Measurements from ENCODE around the gene MLLT1. TPM values are rescaled to one million over a fixed set of nuclear protein-coding genes. Genes with fewer than 3 reads are reported as not detected.

Gene MLLT1
- total RNA-seq, 2 experiments from 2014 or later: 38.4 to 46.5 TPM

GRCh38 chr19:6272913-6273600 lies 6.7 kb downstream of the MLLT1 start:
- H3K27ac Mint-ChIP-seq: no peak overlapping the region
- CTCF ChIA-PET: interaction anchor here (0.8 kb wide), 1 partner anchor 12 kb away, joined by 3 read pairs; no protein-coding TSS in a partner anchor
- no peaks in the 10 kb centered on the region for H3K9me3 Mint-ChIP-seq
- H3K4me1 Mint-ChIP-seq: peaks cover 36% of the 10 kb centered on the region
- no peak for DNase-seq
- H3K4me3 Mint-ChIP-seq: no peak overlapping the region
- H3K36me3 Mint-ChIP-seq (ENCODE audit: low read depth): peaks cover 13% of the 10 kb centered on the region
- H3K27me3 Mint-ChIP-seq: no peaks in the 10 kb centered on the region
- POLR2A ChIA-PET: no interaction called here

- Mint-ChIP-seq H3K36me3 (ENCODE audit: low read depth) (peaks cover 15% of the 10 kb centered on the region), H3K27me3 (no peaks in the 10 kb centered on the region), H3K27ac (no peak overlapping the region), H3K4me3 (no peak overlapping the region), H3K4me1 (peaks cover 30% of the 10 kb centered on the region), H3K9me3 (no peaks in the 10 kb centered on the region)
- POLR2A ChIA-PET: no interaction called here
- no peak for DNase-seq
- CTCF ChIA-PET: interaction anchor here (0.5 to 1.5 kb wide), 3 partner anchors 30 to 356 kb away, joined by 3 to 5 read pairs (median 3); no protein-coding TSS in a partner anchor
Observed at GRCh38 chr19:6272411-6272791, 7.4 kb downstream of the MLLT1 start.

GRCh38 chr19:6271721-6272410 lies 7.9 kb downstream of the MLLT1 start:
- DNase-seq: no peak
- H3K36me3 Mint-ChIP-seq (ENCODE audit: low read depth): peaks cover 15% of the 10 kb centered on the region
- H3K4me1 Mint-ChIP-seq: peaks cover 25% of the 10 kb centered on the region
- no peaks in the 10 kb centered on the region for H3K27me3 Mint-ChIP-seq
- ChIA-PET POLR2A (no interaction called here), CTCF (interaction anchor here (0.5 to 1.5 kb wide), 3 partner anchors 29 to 356 kb away, joined by 3 to 5 read pairs (median 3); no protein-coding TSS in a partner anchor)
- no peak overlapping the region for H3K27ac Mint-ChIP-seq
- no peaks in the 10 kb centered on the region for H3K9me3 Mint-ChIP-seq
- no peak overlapping the region for H3K4me3 Mint-ChIP-seq

GRCh38 chr19:6271251-6271650 lies 8.5 kb downstream of the MLLT1 start:
- ChIA-PET POLR2A (no interaction called here), CTCF (interaction anchor here (0.6 to 1.5 kb wide), 3 partner anchors 28 to 53 kb away, joined by 3 to 5 read pairs (median 3); no protein-coding TSS in a partner anchor)
- Mint-ChIP-seq H3K9me3 (no peaks in the 10 kb centered on the region), H3K4me3 (no peak overlapping the region), H3K4me1 (peaks cover 20% of the 10 kb centered on the region), H3K27me3 (no peaks in the 10 kb centered on the region), H3K36me3 (ENCODE audit: low read depth) (peaks cover 15% of the 10 kb centered on the region), H3K27ac (no peak overlapping the region)
- DNase-seq: no peak

- POLR2A ChIA-PET: no interaction called here
- DNase-seq: no peak
- H3K9me3 Mint-ChIP-seq: no peaks in the 10 kb centered on the region
- CTCF ChIA-PET: interaction anchor here (0.6 to 1.5 kb wide), 2 partner anchors 29 to 52 kb away, joined by 3 to 5 read pairs; no protein-coding TSS in a partner anchor
- peak overlapping the region; percentile 75 for H3K27ac Mint-ChIP-seq
- no peaks in the 10 kb centered on the region for H3K27me3 Mint-ChIP-seq
- peaks cover 15% of the 10 kb centered on the region for H3K36me3 Mint-ChIP-seq (ENCODE audit: low read depth)
- peaks cover 17% of the 10 kb centered on the region for H3K4me1 Mint-ChIP-seq
- no peak overlapping the region for H3K4me3 Mint-ChIP-seq
Observed at GRCh38 chr19:6270822-6271221, 9.0 kb downstream of the MLLT1 start.

- no peak for DNase-seq
- CTCF ChIA-PET: no interaction called here
- Mint-ChIP-seq H3K27ac (no peak overlapping the region), H3K4me3 (no peak overlapping the region), H3K4me1 (peaks cover 15% of the 10 kb centered on the region), H3K27me3 (no peaks in the 10 kb centered on the region), H3K9me3 (no peaks in the 10 kb centered on the region), H3K36me3 (ENCODE audit: low read depth) (peaks cover 15% of the 10 kb centered on the region)
- POLR2A ChIA-PET: no interaction called here
Observed at GRCh38 chr19:6270076-6270745, 9.6 kb downstream of the MLLT1 start.

GRCh38 chr19:6269101-6269886 lies 10.5 kb downstream of the MLLT1 start:
- DNase-seq: no peak
- Mint-ChIP-seq H3K4me1 (peaks cover 15% of the 10 kb centered on the region), H3K9me3 (no peaks in the 10 kb centered on the region), H3K27me3 (no peaks in the 10 kb centered on the region), H3K27ac (no peak overlapping the region), H3K4me3 (no peak overlapping the region), H3K36me3 (ENCODE audit: low read depth) (peaks cover 15% of the 10 kb centered on the region)
- POLR2A ChIA-PET: no interaction called here
- CTCF ChIA-PET: no interaction called here

GRCh38 chr19:6268382-6268771 lies 11.4 kb downstream of the MLLT1 start:
- H3K27ac Mint-ChIP-seq: peak overlapping the region; percentile 48
- DNase-seq: no peak
- ChIA-PET CTCF (interaction anchor here (0.5 kb wide), 1 partner anchor 1531 kb away, joined by 3 read pairs; no protein-coding TSS in a partner anchor), POLR2A (no interaction called here)
- H3K36me3 Mint-ChIP-seq (ENCODE audit: low read depth): peaks cover 17% of the 10 kb centered on the region
- no peak overlapping the region for H3K4me3 Mint-ChIP-seq
- H3K27me3 Mint-ChIP-seq: no peaks in the 10 kb centered on the region
- peaks cover 12% of the 10 kb centered on the region for H3K4me1 Mint-ChIP-seq
- H3K9me3 Mint-ChIP-seq: no peaks in the 10 kb centered on the region

GRCh38 chr19:6267552-6268381 lies 12.0 kb downstream of the MLLT1 start:
- H3K27ac Mint-ChIP-seq: peak overlapping the region; percentile 48

GRCh38 chr19:6264803-6265202 lies 15.0 kb downstream of the MLLT1 start:
- POLR2A ChIA-PET: interaction anchor here (0.7 kb wide), 1 partner anchor 25 kb away, joined by 7 read pairs; no protein-coding TSS in a partner anchor
- Mint-ChIP-seq H3K36me3 (ENCODE audit: low read depth) (peaks cover 22% of the 10 kb centered on the region), H3K9me3 (no peaks in the 10 kb centered on the region), H3K4me1 (peaks cover 15% of the 10 kb centered on the region), H3K27me3 (no peaks in the 10 kb centered on the region), H3K4me3 (no peak overlapping the region), H3K27ac (no peak overlapping the region)
- CTCF ChIA-PET: no interaction called here
- no peak for DNase-seq

More at GRCh38 chr19:6267552-6268381, 12.0 kb downstream of the MLLT1 start:
- ChIA-PET POLR2A (no interaction called here), CTCF (interaction anchor here (0.5 to 1.6 kb wide), 2 partner anchors 8 to 1532 kb away, joined by 3 to 4 read pairs; no protein-coding TSS in a partner anchor)
- no peak overlapping the region for H3K4me3 Mint-ChIP-seq
- DNase-seq: no peak
- peaks cover 19% of the 10 kb centered on the region for H3K36me3 Mint-ChIP-seq (ENCODE audit: low read depth)
- peaks cover 12% of the 10 kb centered on the region for H3K4me1 Mint-ChIP-seq
- H3K9me3 Mint-ChIP-seq: no peaks in the 10 kb centered on the region
- H3K27me3 Mint-ChIP-seq: no peaks in the 10 kb centered on the region

GRCh38 chr19:6263735-6264444 lies 15.9 kb downstream of the MLLT1 start:
- H3K9me3 Mint-ChIP-seq: no peaks in the 10 kb centered on the region
- DNase-seq: no peak
- no peak overlapping the region for H3K4me3 Mint-ChIP-seq
- ChIA-PET POLR2A (no interaction called here), CTCF (interaction anchor here (0.7 kb wide), 1 partner anchor 104 kb away, joined by 3 read pairs; no protein-coding TSS in a partner anchor)
- H3K36me3 Mint-ChIP-seq (ENCODE audit: low read depth): peaks cover 23% of the 10 kb centered on the region
- H3K27me3 Mint-ChIP-seq: no peaks in the 10 kb centered on the region
- H3K27ac Mint-ChIP-seq: no peak overlapping the region
- peaks cover 15% of the 10 kb centered on the region for H3K4me1 Mint-ChIP-seq

Data from activated CD4-positive, alpha-beta T cell treated with anti-CD3 and anti-CD28 coated beads, Interleukin-2, amount 10 ng/mL, durations not matched to agents 7 days and 5 days (primary cell).